ENCODE results near the gene CMC4. TPM values are rescaled to one million over a fixed set of nuclear protein-coding genes. Genes with fewer than 3 reads are reported as not detected.

Gene CMC4
- total RNA-seq, 6 donors from 2014 or later, result 4.4 to 14.9 (median 7.8) TPM

DNA sequence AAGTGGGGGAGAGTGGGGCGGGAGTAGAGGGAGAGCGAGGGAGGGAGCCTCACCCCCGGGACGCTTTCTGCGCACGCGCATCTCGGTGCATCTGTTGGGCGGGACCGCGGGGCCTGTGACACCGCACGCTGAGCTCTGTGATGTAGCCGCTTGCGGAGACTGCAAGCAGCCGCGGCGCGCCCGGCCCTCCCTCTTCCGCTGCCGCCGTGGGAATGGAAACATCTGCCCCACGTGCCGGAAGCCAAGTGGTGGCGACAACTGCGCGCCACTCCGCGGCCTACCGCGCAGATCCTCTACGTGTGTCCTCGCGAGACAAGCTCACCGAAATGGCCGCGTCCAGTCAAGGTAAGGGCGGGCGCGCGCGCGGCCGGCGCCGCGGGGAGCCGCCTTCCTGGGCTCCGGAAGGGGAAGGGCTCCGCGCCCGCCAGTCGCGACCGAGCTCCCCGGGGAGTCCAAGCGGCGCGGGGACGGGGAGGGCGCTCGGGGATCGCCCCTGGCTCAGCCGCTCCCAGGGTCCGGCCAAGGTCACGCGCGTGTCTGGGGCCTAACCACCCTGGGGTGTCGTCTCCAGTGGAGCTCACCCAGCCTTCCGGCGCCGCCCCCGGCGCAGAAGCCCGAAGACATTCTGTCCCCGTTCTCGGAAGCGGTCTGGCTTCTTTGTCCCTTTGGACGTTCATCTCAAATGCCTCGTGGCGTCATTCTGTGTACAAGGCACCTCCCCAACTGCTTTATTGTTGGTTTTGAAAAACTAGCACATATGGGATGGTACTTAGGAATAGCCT is 44.0 kb downstream of the CMC4 start, which contains the start of gene FUNDC2:
FUNDC2 (plus strand) TSS at position 118 of the 782 bp plus-strand sequence; CDS start at position 213, 95 bp downstream.
- WGBS, 2 donors, result 48% methylated on average over 78 of the region's 82 CpGs; no CpG with 5 or more reads in 1 of the 2 donors
- no peaks in the 10 kb centered on the region for H3K27me3 ChIP-seq
- H3K36me3 ChIP-seq, result no peaks in the 10 kb centered on the region
- no peaks in the 10 kb centered on the region for H3K9me3 ChIP-seq
- H3K27ac ChIP-seq, result peak within 1 kb of the TSS; percentile 94 to 97 (median 94)
- DNase-seq, result peak; percentile 93 to 97
- TF ChIP-seq POLR2A (IDR thresholded peaks at IDR 0.05) (peak in 3 of 4 donors; percentile 52 to 83 (median 83)), POLR2AphosphoS5 (IDR thresholded peaks at IDR 0.05) (peak; percentile 73 to 79), EP300 (IDR thresholded peaks at IDR 0.05) (peak in 2 of 4 donors; percentile 64 to 85)
- TF ChIP-seq, protein P1, sequence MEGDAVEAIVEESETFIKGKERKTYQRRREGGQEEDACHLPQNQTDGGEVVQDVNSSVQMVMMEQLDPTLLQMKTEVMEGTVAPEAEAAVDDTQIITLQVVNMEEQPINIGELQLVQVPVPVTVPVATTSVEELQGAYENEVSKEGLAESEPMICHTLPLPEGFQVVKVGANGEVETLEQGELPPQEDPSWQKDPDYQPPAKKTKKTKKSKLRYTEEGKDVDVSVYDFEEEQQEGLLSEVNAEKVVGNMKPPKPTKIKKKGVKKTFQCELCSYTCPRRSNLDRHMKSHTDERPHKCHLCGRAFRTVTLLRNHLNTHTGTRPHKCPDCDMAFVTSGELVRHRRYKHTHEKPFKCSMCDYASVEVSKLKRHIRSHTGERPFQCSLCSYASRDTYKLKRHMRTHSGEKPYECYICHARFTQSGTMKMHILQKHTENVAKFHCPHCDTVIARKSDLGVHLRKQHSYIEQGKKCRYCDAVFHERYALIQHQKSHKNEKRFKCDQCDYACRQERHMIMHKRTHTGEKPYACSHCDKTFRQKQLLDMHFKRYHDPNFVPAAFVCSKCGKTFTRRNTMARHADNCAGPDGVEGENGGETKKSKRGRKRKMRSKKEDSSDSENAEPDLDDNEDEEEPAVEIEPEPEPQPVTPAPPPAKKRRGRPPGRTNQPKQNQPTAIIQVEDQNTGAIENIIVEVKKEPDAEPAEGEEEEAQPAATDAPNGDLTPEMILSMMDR (IDR thresholded peaks at IDR 0.05), result no peak
- H3K4me1 ChIP-seq, result peaks cover 0 to 4% (median 2%) of the 10 kb centered on the region in 4 donors
- peak; percentile 96 for ATAC-seq (ENCODE audit: low FRiP score in 2 of 2)
- peak within 1 kb of the TSS; percentile 15 to 59 (median 56) for H3K4me3 ChIP-seq

DNA sequence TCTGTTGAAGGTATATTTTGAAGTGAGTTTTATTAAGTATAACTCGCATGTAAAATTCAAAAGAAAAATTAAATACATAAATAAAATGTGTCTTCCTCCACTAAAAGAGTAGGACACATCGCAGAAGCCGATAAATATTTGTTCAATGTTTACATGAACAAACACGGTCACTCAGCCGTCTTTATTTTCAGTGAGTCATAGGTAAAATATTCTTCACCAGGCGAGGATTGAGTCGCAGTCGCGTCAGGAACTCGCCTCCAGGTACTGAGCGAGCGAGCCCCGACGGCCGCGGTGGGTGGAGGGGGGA is 44.6 kb downstream of the CMC4 start:
- H3K4me3 ChIP-seq, result peak overlapping the region; percentile 10 to 59 (median 56)

DNA sequence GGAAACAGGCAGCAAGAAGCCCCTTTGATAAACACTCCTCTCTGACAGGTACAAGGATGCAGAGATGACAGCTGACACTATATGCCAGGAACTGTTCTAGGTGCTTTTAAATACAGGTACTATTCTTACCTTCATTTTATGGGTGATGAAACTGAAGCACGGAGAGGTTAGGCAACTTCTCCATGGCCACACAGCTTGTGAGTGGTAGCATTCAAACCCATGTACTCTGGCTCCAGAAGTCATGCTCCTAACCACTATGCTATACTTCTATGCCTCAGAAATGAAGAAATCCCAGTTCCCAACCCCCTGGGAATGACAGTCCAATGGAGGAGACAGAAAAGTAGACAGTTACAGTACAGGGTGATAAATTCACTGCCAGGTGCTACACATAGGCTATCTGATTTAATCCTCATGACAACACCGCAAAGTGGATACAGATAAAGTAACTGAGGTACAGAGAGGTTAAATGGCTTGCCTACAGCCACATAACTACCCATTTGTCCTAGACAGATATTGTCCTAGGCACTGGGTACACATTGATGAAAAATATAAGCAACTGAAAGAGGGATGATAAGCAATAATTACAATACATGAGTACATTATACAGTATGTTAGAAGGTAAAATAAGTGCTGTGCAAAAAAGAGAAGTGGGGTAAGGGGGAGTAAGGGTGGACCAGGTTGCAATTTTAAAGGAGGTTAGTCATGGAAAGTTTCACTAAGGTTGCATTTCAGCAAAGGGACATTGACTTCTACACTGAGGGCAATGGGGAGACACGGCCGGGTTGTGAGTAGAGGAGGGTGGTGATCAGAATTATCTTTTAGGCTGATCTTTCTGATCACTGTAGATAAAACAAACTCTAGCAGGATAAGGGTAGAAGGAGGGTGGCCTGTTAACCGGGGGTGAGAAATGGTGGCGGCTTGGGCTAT is 46.8 kb downstream of the CMC4 start:
- TF ChIP-seq EP300 (IDR thresholded peaks at IDR 0.05) (no peak), POLR2A (IDR thresholded peaks at IDR 0.05) (no peak), POLR2AphosphoS5 (IDR thresholded peaks at IDR 0.05) (no peak)
- TF ChIP-seq, protein P1 (IDR thresholded peaks at IDR 0.05), result no peak
- H3K4me1 ChIP-seq, result peaks cover 0 to 4% (median 2%) of the 10 kb centered on the region in 4 donors
- DNase-seq, result no peak
- H3K27me3 ChIP-seq, result no peaks in the 10 kb centered on the region
- WGBS, 2 donors, result 85 to 90% methylated on average over 6 of the region's 6 CpGs
- H3K36me3 ChIP-seq, result no peaks in the 10 kb centered on the region
- H3K4me3 ChIP-seq, result no peak overlapping the region
- H3K27ac ChIP-seq, result no peak overlapping the region
- H3K9me3 ChIP-seq, result no peaks in the 10 kb centered on the region
- no peak for ATAC-seq (ENCODE audit: low FRiP score in 2 of 2)

More for the DNA sequence above, 44.6 kb downstream of the CMC4 start:
- H3K27me3 ChIP-seq, result no peaks in the 10 kb centered on the region
- DNase-seq, result no peak
- H3K9me3 ChIP-seq, result no peaks in the 10 kb centered on the region
- ATAC-seq (ENCODE audit: low FRiP score in 2 of 2), result no peak
- peaks cover 0 to 4% (median 2%) of the 10 kb centered on the region in 4 donors for H3K4me1 ChIP-seq
- no peaks in the 10 kb centered on the region for H3K36me3 ChIP-seq
- WGBS, 2 donors, result 0 to 35% methylated on average over 5 to 15 of the region's 16 CpGs
- H3K27ac ChIP-seq, result peak overlapping the region; percentile 94 to 97 (median 94)
- no peak for TF ChIP-seq POLR2AphosphoS5 (IDR thresholded peaks at IDR 0.05)
- TF ChIP-seq EP300 (IDR thresholded peaks at IDR 0.05), result no peak
- TF ChIP-seq, protein P1 (IDR thresholded peaks at IDR 0.05), result no peak
- TF ChIP-seq POLR2A (IDR thresholded peaks at IDR 0.05), result no peak

DNA sequence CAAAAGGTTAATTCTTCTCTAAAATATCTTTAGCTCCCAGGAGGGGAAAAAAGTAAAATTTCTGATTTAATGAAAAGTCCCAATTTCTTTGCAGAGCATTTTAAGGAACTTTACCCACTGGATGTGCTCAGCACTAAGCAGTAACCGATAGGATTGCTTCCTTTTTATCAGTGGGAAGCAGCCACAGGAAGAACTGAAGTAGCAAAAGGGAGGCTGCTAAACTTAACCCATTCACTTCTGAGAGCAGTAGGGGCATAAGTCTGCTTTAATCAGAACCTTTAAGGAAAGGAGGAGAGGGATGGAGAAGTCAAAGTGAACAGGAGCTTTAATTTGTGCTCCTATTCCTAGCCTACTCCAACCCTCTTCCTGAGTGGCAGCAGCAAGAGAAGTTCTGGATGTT is 48.4 kb downstream of the CMC4 start, which contains the start of gene F8:
F8 (minus strand) TSS at position 139 of the 400 bp plus-strand sequence. CDS start 171 bp downstream, outside the sequence.
- WGBS, 2 donors, result 0 to 11% methylated on average over 1 of the region's 1 CpG
- TF ChIP-seq, protein P1 (IDR thresholded peaks at IDR 0.05), result no peak
- TF ChIP-seq POLR2AphosphoS5 (IDR thresholded peaks at IDR 0.05), result no peak
- no peak for TF ChIP-seq POLR2A (IDR thresholded peaks at IDR 0.05)
- no peak for TF ChIP-seq EP300 (IDR thresholded peaks at IDR 0.05)
- Histone ChIP-seq H3K4me1 (peaks cover 0 to 4% (median 0%) of the 10 kb centered on the region in 4 donors), H3K27ac (peak within 1 kb of the TSS in 1 of 4 donors; percentile 43), H3K9me3 (no peaks in the 10 kb centered on the region), H3K27me3 (no peaks in the 10 kb centered on the region), H3K4me3 (peak within 1 kb of the TSS in 2 of 4 donors; percentile 21 to 33), H3K36me3 (no peaks in the 10 kb centered on the region)
- ATAC-seq (ENCODE audit: low FRiP score in 2 of 2) (no peak), DNase-seq (no peak)
